Thyroid gland (tissue), 4 donors: ENCODE measurements around the gene ZFHX2. TPM values are rescaled to one million over a fixed set of nuclear protein-coding genes. Genes with fewer than 3 reads are reported as not detected.

ENCODE experiments used
- DNase-seq, 2 donors: peaks; one replicate each; pipeline ENCODE4 v3.0.0-alpha.2; 2019
- H3K27ac ChIP-seq, 3 donors: fragments of 200-600 bp; sonication (generic); 1 replicate in 2 of 3; 2 replicates in 1 of 3; pipeline ENCODE4 v1.5.1; 2016 to 2019; ENCODE audit warnings: mild to moderate bottlenecking in 1 of 3, moderate library complexity in 1 of 3
- H3K27me3 ChIP-seq: fragments of 200-600 bp; sonication (generic); one replicate; pipeline ENCODE4 v1.5.1; 2019
- H3K36me3 ChIP-seq, 2 donors: fragments of 200-600 bp; sonication (generic); one replicate each; pipeline ENCODE4 v1.5.1; 2016 to 2019
- H3K4me1 ChIP-seq, 2 donors: fragments of 200-600 bp; sonication (generic); one replicate each; pipeline ENCODE4 v1.5.1; 2017 to 2019
- H3K4me3 ChIP-seq, 3 donors: fragments of 200-600 bp; sonication (generic); replicated peaks in 1 of 3; 1 replicate in 2 of 3; 2 replicates in 1 of 3; pipeline ENCODE4 v1.5.1; 2016; ENCODE audit warnings: mild to moderate bottlenecking in 1 of 3
- H3K9me3 ChIP-seq: fragments of 200-600 bp; sonication (generic); one replicate; pipeline ENCODE4 v1.5.1; 2017
- POLR2A ChIP-seq, 2 donors: fragments of 450-650 bp; IDR thresholded peaks; one replicate each; pipeline ENCODE4 v1.6.1; 2017; ENCODE audit warnings: antibody characterized with exemption in 2 of 2, mild to moderate bottlenecking in 2 of 2, moderate library complexity in 1 of 2
- WGBS, 2 donors: methylation state at CpG; one replicate each; pipeline ENCODE4 v1.1.5; 2017; 5-methylcytosine and 5-hydroxymethylcytosine counted together
- intact Hi-C: fragments of 100-400 bp; cut with DNase I; formaldehyde crosslinking; loops from one replicate; pipeline ENCODE4 v1.15.1; 2023
- total RNA-seq, 4 donors: library from RNA; depleted of rRNA; stranded (reverse); fragments of >200 nt; gene quantifications; one replicate each; pipeline ENCODE4 v1.2.3, GENCODE V29; 2016
- TF ChIP-seq, protein P1 (sequence below), 6 experiments: fragments of 200-600 bp in 3 of 6; fragments of 450-650 bp in 3 of 6; sonication (generic) in 3 of 6; IDR thresholded peaks; one replicate each; pipeline ENCODE4 v1.5.1; 2016 to 2019; ENCODE audit warnings: antibody characterized with exemption in 6 of 6, mild to moderate bottlenecking in 2 of 6, inconsistent platforms in 1 of 6, moderate library complexity in 1 of 6

The ZFHX2 gene
- total RNA-seq, 4 donors from 2014 or later = 0.46 to 2.3 (median 1.4) TPM

- no peaks in the 10 kb centered on the region for H3K27me3 ChIP-seq
- H3K36me3 ChIP-seq = peaks cover 10 to 26% of the 10 kb centered on the region in 2 donors
- no peak overlapping the region for H3K4me3 ChIP-seq
- 90 to 99% methylated on average over 2 to 3 of the region's 3 CpGs for WGBS, 2 donors
- H3K4me1 ChIP-seq = peaks cover 15 to 19% of the 10 kb centered on the region in 2 donors
- intact Hi-C loops = loop anchor here (5.0 kb wide), 1 partner anchor 83 kb away; no protein-coding TSS in a partner anchor
- no peak overlapping the region for H3K27ac ChIP-seq
- H3K9me3 ChIP-seq = no peaks in the 10 kb centered on the region
- DNase-seq = no peak
- TF ChIP-seq POLR2A (IDR thresholded peaks at IDR 0.05) = no peak
- TF ChIP-seq, protein P1, sequence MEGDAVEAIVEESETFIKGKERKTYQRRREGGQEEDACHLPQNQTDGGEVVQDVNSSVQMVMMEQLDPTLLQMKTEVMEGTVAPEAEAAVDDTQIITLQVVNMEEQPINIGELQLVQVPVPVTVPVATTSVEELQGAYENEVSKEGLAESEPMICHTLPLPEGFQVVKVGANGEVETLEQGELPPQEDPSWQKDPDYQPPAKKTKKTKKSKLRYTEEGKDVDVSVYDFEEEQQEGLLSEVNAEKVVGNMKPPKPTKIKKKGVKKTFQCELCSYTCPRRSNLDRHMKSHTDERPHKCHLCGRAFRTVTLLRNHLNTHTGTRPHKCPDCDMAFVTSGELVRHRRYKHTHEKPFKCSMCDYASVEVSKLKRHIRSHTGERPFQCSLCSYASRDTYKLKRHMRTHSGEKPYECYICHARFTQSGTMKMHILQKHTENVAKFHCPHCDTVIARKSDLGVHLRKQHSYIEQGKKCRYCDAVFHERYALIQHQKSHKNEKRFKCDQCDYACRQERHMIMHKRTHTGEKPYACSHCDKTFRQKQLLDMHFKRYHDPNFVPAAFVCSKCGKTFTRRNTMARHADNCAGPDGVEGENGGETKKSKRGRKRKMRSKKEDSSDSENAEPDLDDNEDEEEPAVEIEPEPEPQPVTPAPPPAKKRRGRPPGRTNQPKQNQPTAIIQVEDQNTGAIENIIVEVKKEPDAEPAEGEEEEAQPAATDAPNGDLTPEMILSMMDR (IDR thresholded peaks at IDR 0.05) = no peak
These were observed 8.5 kb upstream of the ZFHX2 start for GRCh38 chr14:23559926-23560520.

- WGBS, 2 donors = 79 to 80% methylated on average over 21 of the region's 21 CpGs
- no peaks in the 10 kb centered on the region for H3K9me3 ChIP-seq
- peak in 1 of 2 donors; percentile 25 for DNase-seq
- intact Hi-C loops = no loop called here
- TF ChIP-seq, protein P1 (IDR thresholded peaks at IDR 0.05) = peak; percentile 6 to 81 (median 46)
- TF ChIP-seq POLR2A (IDR thresholded peaks at IDR 0.05) = no peak
- peaks cover 10 to 26% of the 10 kb centered on the region in 2 donors for H3K36me3 ChIP-seq
- no peak overlapping the region for H3K4me3 ChIP-seq
- no peak overlapping the region for H3K27ac ChIP-seq
- H3K27me3 ChIP-seq = no peaks in the 10 kb centered on the region
- H3K4me1 ChIP-seq = peaks cover 15 to 19% of the 10 kb centered on the region in 2 donors
These were observed 7.7 kb upstream of the ZFHX2 start for GRCh38 chr14:23559010-23559925.

DNA sequence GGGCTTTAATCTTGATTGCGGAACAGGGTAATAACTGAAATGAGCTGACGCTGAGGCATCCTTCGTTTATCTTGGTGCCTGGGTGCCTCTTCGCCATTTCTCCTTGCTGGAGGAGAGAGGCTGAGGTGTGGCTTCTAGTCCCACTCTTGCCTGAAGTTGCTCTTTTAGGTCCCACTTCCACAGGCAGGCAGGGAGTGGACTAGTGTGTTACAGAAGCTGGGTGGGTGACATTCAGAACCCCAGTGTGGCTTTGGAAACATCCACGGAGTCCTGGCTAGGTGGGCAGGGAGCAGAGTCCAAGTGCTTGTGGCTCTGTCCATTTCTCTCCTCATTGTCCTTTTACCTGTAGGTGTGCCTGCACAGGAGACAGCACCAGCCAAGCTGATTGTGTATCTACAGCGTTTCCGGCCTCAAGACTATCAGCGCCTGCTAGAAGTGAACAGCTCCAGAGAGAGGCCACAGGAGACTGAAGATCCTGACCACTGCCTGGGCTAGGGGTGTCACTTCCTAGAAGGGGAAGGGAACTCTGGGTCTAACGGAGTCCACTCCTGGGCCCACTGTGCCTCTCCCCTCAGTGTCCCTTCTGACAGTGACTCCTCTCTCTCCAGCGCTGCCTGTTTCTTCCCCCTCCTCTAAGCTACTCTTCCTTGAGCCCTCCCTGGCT is 6.9 kb upstream of the ZFHX2 start:
- no peak overlapping the region for H3K27ac ChIP-seq
- WGBS, 2 donors = 90 to 94% methylated on average over 10 of the region's 10 CpGs
- no peak overlapping the region for H3K4me3 ChIP-seq
- intact Hi-C loops = no loop called here
- H3K36me3 ChIP-seq = peaks cover 10 to 26% of the 10 kb centered on the region in 2 donors
- TF ChIP-seq, protein P1 (IDR thresholded peaks at IDR 0.05) = no peak
- TF ChIP-seq POLR2A (IDR thresholded peaks at IDR 0.05) = no peak
- peaks cover 15 to 19% of the 10 kb centered on the region in 2 donors for H3K4me1 ChIP-seq
- no peaks in the 10 kb centered on the region for H3K27me3 ChIP-seq
- H3K9me3 ChIP-seq = no peaks in the 10 kb centered on the region
- DNase-seq = no peak

GRCh38 chr14:23557946-23558345 is 6.4 kb upstream of the ZFHX2 start:
- TF ChIP-seq, protein P1 (IDR thresholded peaks at IDR 0.05) = no peak
- TF ChIP-seq POLR2A (IDR thresholded peaks at IDR 0.05) = no peak
- WGBS, 2 donors = 100% methylated on average over 1 of the region's 1 CpG
- intact Hi-C loops = no loop called here

More at GRCh38 chr14:23557946-23558345, 6.4 kb upstream of the ZFHX2 start:
- Histone ChIP-seq H3K27ac (peak overlapping the region in 1 of 3 donors; percentile 10), H3K4me3 (no peak overlapping the region), H3K4me1 (peaks cover 15 to 19% of the 10 kb centered on the region in 2 donors), H3K9me3 (no peaks in the 10 kb centered on the region), H3K27me3 (no peaks in the 10 kb centered on the region), H3K36me3 (peaks cover 10 to 26% of the 10 kb centered on the region in 2 donors)
- no peak for DNase-seq
